ENCODE data around the gene KMT2D.

The KMT2D gene

GRCh38 chr12:49028666-49029275 is 31.8 kb downstream of the KMT2D start:
- DNase-seq (ENCODE audit: low read depth in 1 of 2, low spot score in 1 of 2), result no peak
- no peak for TF ChIP-seq REST (IDR thresholded peaks at IDR 0.05; ENCODE audit: insufficient replicate concordance, low read depth)
- TF ChIP-seq CTCF (IDR thresholded peaks at IDR 0.05; ENCODE audit: insufficient read depth, low read length), result no peak
- no peak for TF ChIP-seq POLR2AphosphoS5 (IDR thresholded peaks at IDR 0.05; ENCODE audit: low read depth)
- no peak for TF ChIP-seq SPI1 (IDR thresholded peaks at IDR 0.05; ENCODE audit: borderline replicate concordance, low read depth)
- no peak for TF ChIP-seq GABPA (IDR thresholded peaks at IDR 0.05; ENCODE audit: low read depth)
- Histone ChIP-seq H3K27me3 (ENCODE audit: insufficient read depth, poor library complexity, severe bottlenecking) (no peaks in the 10 kb centered on the region), H3K27ac (replicated peaks) (no peak overlapping the region), H3K4me3 (replicated peaks; ENCODE audit: insufficient read depth, low read length) (no peak overlapping the region)

GRCh38 chr12:49027846-49028555 is 32.6 kb downstream of the KMT2D start:
- no peak for DNase-seq (ENCODE audit: low read depth in 1 of 2, low spot score in 1 of 2)
- Histone ChIP-seq H3K27me3 (ENCODE audit: insufficient read depth, poor library complexity, severe bottlenecking) (no peaks in the 10 kb centered on the region), H3K4me3 (replicated peaks; ENCODE audit: insufficient read depth, low read length) (no peak overlapping the region), H3K27ac (replicated peaks) (no peak overlapping the region)
- TF ChIP-seq SPI1 (IDR thresholded peaks at IDR 0.05; ENCODE audit: borderline replicate concordance, low read depth), result no peak
- TF ChIP-seq CTCF (IDR thresholded peaks at IDR 0.05; ENCODE audit: insufficient read depth, low read length), result no peak
- TF ChIP-seq GABPA (IDR thresholded peaks at IDR 0.05; ENCODE audit: low read depth), result no peak
- no peak for TF ChIP-seq POLR2AphosphoS5 (IDR thresholded peaks at IDR 0.05; ENCODE audit: low read depth)
- TF ChIP-seq REST (IDR thresholded peaks at IDR 0.05; ENCODE audit: insufficient replicate concordance, low read depth), result no peak

GRCh38 chr12:49026678-49027480 is 33.7 kb downstream of the KMT2D start:
- Histone ChIP-seq H3K4me3 (replicated peaks; ENCODE audit: insufficient read depth, low read length) (no peak overlapping the region), H3K27ac (replicated peaks) (no peak overlapping the region), H3K27me3 (ENCODE audit: insufficient read depth, poor library complexity, severe bottlenecking) (no peaks in the 10 kb centered on the region)
- no peak for TF ChIP-seq CTCF (IDR thresholded peaks at IDR 0.05; ENCODE audit: insufficient read depth, low read length)
- TF ChIP-seq POLR2AphosphoS5 (IDR thresholded peaks at IDR 0.05; ENCODE audit: low read depth), result no peak
- TF ChIP-seq SPI1 (IDR thresholded peaks at IDR 0.05; ENCODE audit: borderline replicate concordance, low read depth), result no peak
- TF ChIP-seq REST (IDR thresholded peaks at IDR 0.05; ENCODE audit: insufficient replicate concordance, low read depth), result no peak
- no peak for TF ChIP-seq GABPA (IDR thresholded peaks at IDR 0.05; ENCODE audit: low read depth)
- DNase-seq (ENCODE audit: low read depth in 1 of 2, low spot score in 1 of 2), result no peak

All from HL-60 (cell line).